22Rv1 (cell line): ENCODE measurements around the gene EIF2S1.

Experiments used
- CTCF ChIP-seq: fragments of 450-650 bp; IDR thresholded peaks from 2 replicates; pipeline ENCODE4 v1.5.1; 2017; ENCODE audit warnings: mild to moderate bottlenecking
- ZFX ChIP-seq: fragments of 450-650 bp; IDR thresholded peaks from 2 replicates; pipeline ENCODE4 v1.6.1; 2017; ENCODE audit warnings: antibody characterized with exemption, borderline replicate concordance

- TF ChIP-seq CTCF (no peak), ZFX (no peak)
Observed at GRCh38 chr14:67360470-67361206, 510 bp downstream of the EIF2S1 start.
